Esophagus muscularis mucosa (tissue), 4 donors: ENCODE results near the gene EXOC1. TPM values are rescaled to one million over a fixed set of nuclear protein-coding genes. Genes with fewer than 3 reads are reported as not detected.

ENCODE experiments used
- DNase-seq: peaks from one replicate; pipeline ENCODE4 v3.0.0-alpha.2; 2017; ENCODE audit errors: extremely low spot score
- H3K27ac ChIP-seq, 4 donors: fragments of 200-600 bp; sonication (generic); replicated peaks in 1 of 4; 1 replicate in 3 of 4; 2 replicates in 1 of 4; pipeline ENCODE4 v1.5.1; 2016 to 2019; ENCODE audit warnings: mild to moderate bottlenecking in 1 of 4
- H3K27me3 ChIP-seq, 4 donors: fragments of 200-600 bp; sonication (generic); one replicate each; pipeline versions ENCODE4 v1.5.1 to v1.6.0; 2016 to 2019
- H3K36me3 ChIP-seq, 4 donors: fragments of 200-600 bp; sonication (generic); one replicate each; pipeline ENCODE4 v1.5.1; 2016 to 2019
- H3K4me1 ChIP-seq, 4 donors: fragments of 200-600 bp; sonication (generic); one replicate each; pipeline ENCODE4 v1.5.1; 2016 to 2019
- H3K4me3 ChIP-seq, 4 donors: fragments of 200-600 bp; sonication (generic); 1 replicate in 2 of 4; 2 replicates in 2 of 4; pipeline ENCODE4 v1.5.1; 2016 to 2019; ENCODE audit warnings: mild to moderate bottlenecking in 4 of 4, moderate library complexity in 1 of 4
- H3K9me3 ChIP-seq, 4 donors: fragments of 200-600 bp; sonication (generic); 1 replicate in 3 of 4; 2 replicates in 1 of 4; pipeline ENCODE4 v1.5.1; 2016 to 2019
- CTCF ChIP-seq, 3 experiments: fragments of 200-600 bp in 2 of 3; fragments of 450-650 bp in 1 of 3; sonication (generic) in 2 of 3; IDR thresholded peaks; one replicate each; pipeline ENCODE4 v1.5.1; 2017 to 2019; ENCODE audit warnings: antibody characterized with exemption in 3 of 3, mild to moderate bottlenecking in 2 of 3, moderate library complexity in 1 of 3
- EP300 ChIP-seq: sonication (generic); formaldehyde crosslinking; IDR thresholded peaks from one replicate; pipeline ENCODE4 v1.6.1; 2017; ENCODE audit warnings: antibody characterized with exemption
- POLR2A ChIP-seq: fragments of 450-650 bp; IDR thresholded peaks from one replicate; pipeline ENCODE4 v1.6.1; 2017; ENCODE audit warnings: antibody characterized with exemption, moderate library complexity, mild to moderate bottlenecking, low read depth
- POLR2AphosphoS5 ChIP-seq, 2 donors: sonication (generic); formaldehyde crosslinking; IDR thresholded peaks; one replicate each; pipeline ENCODE4 v1.6.1; 2017; ENCODE audit warnings: antibody characterized with exemption in 2 of 2
- WGBS: methylation state at CpG from one replicate; pipeline ENCODE4 v1.1.5; 2018; 5-methylcytosine and 5-hydroxymethylcytosine counted together
- intact Hi-C: fragments of 100-400 bp; cut with DNase I; formaldehyde crosslinking; loops from one replicate; pipeline ENCODE4 v1.15.1; 2023
- total RNA-seq, 4 donors: library from RNA; depleted of rRNA; stranded (reverse); fragments of >200 nt; gene quantifications; one replicate each; pipeline versions ENCODE4 v1.1.0 to v1.2.1, GENCODE V29; 2016

Gene EXOC1
- total RNA-seq, 4 donors from 2014 or later, result 22.0 to 33.6 (median 23.6) TPM

GRCh38 chr4:55879224-55879623, 25.8 kb downstream of the EXOC1 start:
- TF ChIP-seq POLR2AphosphoS5 (IDR thresholded peaks at IDR 0.05) (no peak), EP300 (no peak), CTCF (IDR thresholded peaks at IDR 0.05) (no peak), POLR2A (no peak)
- 96% methylated on average over 3 of the region's 3 CpGs for WGBS
- H3K4me1 ChIP-seq, result peaks cover 0 to 19% (median 13%) of the 10 kb centered on the region in 4 donors
- peaks cover 26 to 64% (median 49%) of the 10 kb centered on the region in 4 donors for H3K36me3 ChIP-seq
- no peak for DNase-seq
- intact Hi-C loops, result no loop called here
- H3K27me3 ChIP-seq, result no peaks in the 10 kb centered on the region
- no peak overlapping the region for H3K4me3 ChIP-seq
- no peak overlapping the region for H3K27ac ChIP-seq
- H3K9me3 ChIP-seq, result no peaks in the 10 kb centered on the region

DNA sequence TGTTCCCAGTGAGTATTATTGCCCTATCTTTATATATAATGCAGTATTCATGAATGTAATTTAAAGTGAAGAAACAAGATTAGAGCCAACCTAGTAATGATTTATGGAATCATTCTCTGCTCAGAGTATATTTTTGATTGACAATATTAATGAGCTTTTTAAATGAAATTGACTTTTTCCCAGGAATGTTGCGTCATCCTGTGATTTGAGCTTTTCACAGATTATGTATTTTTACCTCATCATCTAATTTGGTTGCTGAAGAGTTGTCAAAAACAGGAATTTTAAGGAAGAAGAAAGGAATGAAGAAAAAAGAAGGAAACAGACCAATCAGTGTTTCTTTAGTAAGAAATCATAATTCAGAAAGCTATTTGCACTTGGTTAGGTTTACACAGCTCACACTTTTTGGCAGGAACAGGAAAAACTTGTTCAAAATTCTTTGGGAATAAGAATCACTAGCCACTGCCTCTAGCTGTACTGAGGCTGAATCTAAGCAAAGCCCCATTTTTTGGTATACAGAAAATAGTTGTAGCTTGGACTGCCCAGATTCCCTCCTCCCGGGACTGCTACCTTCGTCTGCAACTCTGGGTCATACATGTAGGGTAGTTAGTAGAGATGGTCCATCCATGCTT, 27.3 kb downstream of the EXOC1 start:
- no peak for DNase-seq
- Histone ChIP-seq H3K4me3 (no peak overlapping the region), H3K27me3 (no peaks in the 10 kb centered on the region), H3K4me1 (peaks cover 0 to 17% (median 12%) of the 10 kb centered on the region in 4 donors), H3K27ac (no peak overlapping the region), H3K9me3 (no peaks in the 10 kb centered on the region), H3K36me3 (peaks cover 26 to 67% (median 47%) of the 10 kb centered on the region in 4 donors)
- no peak for TF ChIP-seq CTCF (IDR thresholded peaks at IDR 0.05)
- TF ChIP-seq POLR2A, result no peak
- TF ChIP-seq EP300, result no peak
- intact Hi-C loops, result no loop called here
- 96% methylated on average over 3 of the region's 3 CpGs for WGBS

DNA sequence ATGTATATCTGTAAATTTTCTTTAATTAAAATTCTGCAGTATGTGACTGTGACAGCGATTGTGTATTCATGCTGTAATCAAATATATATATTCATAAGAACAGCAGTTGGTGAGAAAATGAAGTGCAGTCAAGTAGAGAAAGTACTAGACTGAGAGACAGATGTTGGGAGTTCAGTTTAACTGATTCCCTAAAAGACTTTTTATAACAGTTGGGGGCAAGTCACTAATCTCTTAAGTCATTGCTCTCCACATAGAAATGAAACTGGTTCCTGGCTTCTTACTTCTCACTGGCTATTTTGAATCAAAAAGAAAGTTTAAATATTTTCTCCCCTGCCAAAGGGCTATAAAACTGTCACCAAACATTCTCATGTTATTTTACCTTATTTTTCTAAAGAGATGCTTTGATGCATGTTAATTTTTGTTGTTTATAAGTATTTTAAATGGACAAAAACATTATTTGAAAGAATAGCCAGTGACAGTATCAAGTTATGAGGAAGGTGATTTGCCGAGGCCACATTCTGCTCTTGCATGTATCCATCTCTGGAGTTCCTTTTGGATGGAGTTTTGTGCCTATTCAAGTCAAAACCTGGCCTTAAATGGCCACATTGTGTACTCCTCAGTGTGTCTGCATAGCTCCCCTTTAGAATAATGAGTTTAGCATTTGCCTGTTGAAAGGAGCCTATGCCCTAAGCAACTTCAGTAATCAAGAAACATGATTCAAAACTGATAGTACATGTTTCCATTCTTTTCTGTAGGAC, 30.8 kb downstream of the EXOC1 start:
- Histone ChIP-seq H3K27me3 (no peaks in the 10 kb centered on the region), H3K27ac (no peak overlapping the region), H3K4me1 (no peaks in the 10 kb centered on the region), H3K9me3 (no peaks in the 10 kb centered on the region), H3K36me3 (peaks cover 11 to 56% (median 35%) of the 10 kb centered on the region in 4 donors), H3K4me3 (no peak overlapping the region)
- intact Hi-C loops, result no loop called here
- DNase-seq, result no peak
- TF ChIP-seq POLR2AphosphoS5 (IDR thresholded peaks at IDR 0.05) (no peak), EP300 (no peak), CTCF (IDR thresholded peaks at IDR 0.05) (no peak), POLR2A (no peak)
- 79% methylated on average over 2 of the region's 2 CpGs for WGBS

GRCh38 chr4:55884851-55885219, 31.4 kb downstream of the EXOC1 start:
- peaks cover 10 to 56% (median 35%) of the 10 kb centered on the region in 4 donors for H3K36me3 ChIP-seq

More at GRCh38 chr4:55884851-55885219, 31.4 kb downstream of the EXOC1 start:
- no peaks in the 10 kb centered on the region for H3K4me1 ChIP-seq
- intact Hi-C loops, result no loop called here
- no peaks in the 10 kb centered on the region for H3K27me3 ChIP-seq
- H3K4me3 ChIP-seq, result no peak overlapping the region
- WGBS, result 87% methylated on average over 1 of the region's 1 CpG
- DNase-seq, result no peak
- H3K9me3 ChIP-seq, result no peaks in the 10 kb centered on the region
- H3K27ac ChIP-seq, result no peak overlapping the region
- TF ChIP-seq CTCF (IDR thresholded peaks at IDR 0.05) (no peak), POLR2AphosphoS5 (IDR thresholded peaks at IDR 0.05) (no peak), POLR2A (no peak), EP300 (no peak)
